Cardiac muscle cell (in vitro differentiated cells and primary cell): ENCODE data around the gene SRSF12. TPM values are rescaled to one million over a fixed set of nuclear protein-coding genes. Genes with fewer than 3 reads are reported as not detected.
A peak's percentile ranks its signal among the peaks of the same experiment; 100 is the strongest.
"Not testable (repeated sequence)": the region's sequence is repeated elsewhere in the genome, so short reads cannot be mapped to it uniquely, and the experiment has no call there.

Source experiments
- DNase-seq, 2 donors: peaks; one replicate each; pipeline versions ENCODE4 v3.0.0 to v3.0.0-alpha.2; 2010 to 2017; ENCODE audit warnings: low read depth in 1 of 2, low spot score in 1 of 2
- H3K27ac ChIP-seq: fragments of 200-600 bp; sonication (generic); 2 replicates; pipeline ENCODE4 v1.5.1; 2016
- H3K27me3 ChIP-seq: fragments of 200-600 bp; sonication (generic); 2 replicates; pipeline ENCODE4 v1.6.0; 2016; ENCODE audit warnings: control low read depth
- H3K36me3 ChIP-seq: fragments of 200-600 bp; sonication (generic); 2 replicates; pipeline ENCODE4 v1.5.1; 2016; ENCODE audit warnings: control low read depth
- H3K4me1 ChIP-seq: fragments of 200-600 bp; sonication (generic); 2 replicates; pipeline ENCODE4 v1.8.1; 2017; ENCODE audit warnings: low read depth, mild to moderate bottlenecking, mixed run types
- H3K4me3 ChIP-seq: fragments of 200-600 bp; sonication (generic); 2 replicates; pipeline ENCODE4 v1.5.1; 2016; ENCODE audit warnings: mild to moderate bottlenecking
- H3K9me3 ChIP-seq: fragments of 200-600 bp; sonication (generic); 2 replicates; pipeline ENCODE4 v1.5.1; 2017; ENCODE audit warnings: low read depth, mild to moderate bottlenecking, control low read depth
- CTCF ChIP-seq: IDR thresholded peaks from 2 replicates; pipeline ENCODE4 v1.5.1; 2012; ENCODE audit warnings: low read depth, mild to moderate bottlenecking, low read length
- polyA plus RNA-seq: library from polyadenylated mRNA; unstranded; fragments of >200 nt; fragmentation: Nextera tagmentation; extraction: Ambion mirVana; gene quantifications from 2 replicates; pipeline ENCODE4 v1.2.1, GENCODE V29; 2016
- total RNA-seq: library from RNA; depleted of rRNA; stranded (reverse); fragments of >200 nt; gene quantifications from 2 replicates; pipeline ENCODE4 v1.2.3, GENCODE V29; 2016

The SRSF12 gene
- total and polyA plus RNA-seq, 2 experiments from 2014 or later = 4.1 to 7.0 TPM

- no peak for DNase-seq
- H3K27me3 ChIP-seq = peaks cover 5% of the 10 kb centered on the region
- no peaks in the 10 kb centered on the region for H3K4me1 ChIP-seq
- H3K27ac ChIP-seq = no peak overlapping the region
- no peak overlapping the region for H3K4me3 ChIP-seq
- no peaks in the 10 kb centered on the region for H3K9me3 ChIP-seq
- no peaks in the 10 kb centered on the region for H3K36me3 ChIP-seq
- TF ChIP-seq CTCF = no peak
These were observed 16.1 kb upstream of the SRSF12 start for GRCh38 chr6:89133981-89134380.

- TF ChIP-seq CTCF = no peak
- peaks cover 5% of the 10 kb centered on the region for H3K27me3 ChIP-seq
- no peaks in the 10 kb centered on the region for H3K9me3 ChIP-seq
- H3K36me3 ChIP-seq = no peaks in the 10 kb centered on the region
- H3K27ac ChIP-seq = no peak overlapping the region
- no peak for DNase-seq
- no peaks in the 10 kb centered on the region for H3K4me1 ChIP-seq
- no peak overlapping the region for H3K4me3 ChIP-seq
These were observed 14.2 kb upstream of the SRSF12 start for GRCh38 chr6:89132057-89132456.

GRCh38 chr6:89131599-89131998 lies 13.7 kb upstream of the SRSF12 start:
- Histone ChIP-seq H3K9me3 (no peaks in the 10 kb centered on the region), H3K4me1 (no peaks in the 10 kb centered on the region), H3K27me3 (peaks cover 5% of the 10 kb centered on the region), H3K4me3 (no peak overlapping the region), H3K27ac (no peak overlapping the region), H3K36me3 (no peaks in the 10 kb centered on the region)
- no peak for DNase-seq
- no peak for TF ChIP-seq CTCF

- H3K4me1 ChIP-seq, DNase-seq, H3K9me3 ChIP-seq, H3K27ac ChIP-seq, H3K27me3 ChIP-seq, H3K36me3 ChIP-seq, H3K4me3 ChIP-seq: not testable (repeated sequence)
These were observed 10.4 kb upstream of the SRSF12 start for GRCh38 chr6:89128256-89128671.

GRCh38 chr6:89122625-89123024 lies 4.8 kb upstream of the SRSF12 start:
- Histone ChIP-seq H3K36me3 (no peaks in the 10 kb centered on the region), H3K9me3 (no peaks in the 10 kb centered on the region), H3K27ac (no peak overlapping the region), H3K4me1 (no peaks in the 10 kb centered on the region), H3K4me3 (no peak overlapping the region), H3K27me3 (no peaks in the 10 kb centered on the region)
- DNase-seq = peak; percentile 53 to 57
- TF ChIP-seq CTCF = peak; percentile 59

GRCh38 chr6:89121934-89122333 lies 4.1 kb upstream of the SRSF12 start:
- H3K27ac ChIP-seq = no peak overlapping the region
- no peaks in the 10 kb centered on the region for H3K9me3 ChIP-seq
- H3K27me3 ChIP-seq = no peaks in the 10 kb centered on the region
- DNase-seq = no peak
- H3K36me3 ChIP-seq = no peaks in the 10 kb centered on the region
- peaks cover 2% of the 10 kb centered on the region for H3K4me1 ChIP-seq
- no peak overlapping the region for H3K4me3 ChIP-seq
- TF ChIP-seq CTCF = no peak
